Stimulated activated CD8-positive, alpha-beta memory T cell treated with anti-CD3 and anti-CD28 coated beads, Interleukin-7, amount 100 ng/mL, for 48 hours (primary cell): ENCODE data around the gene SFSWAP.

Experiments
- DNase-seq, 2 donors: peaks; one replicate each; pipeline ENCODE4 v3.0.0-alpha.2; 2020; ENCODE audit warnings: low read depth in 1 of 2; ENCODE audit errors: extremely low read depth in 1 of 2

The SFSWAP gene

GRCh38 chr12:131830335-131830913 lies 119.5 kb downstream of the SFSWAP start:
- DNase-seq = no peak

- no peak for DNase-seq
These were observed 120.2 kb downstream of the SFSWAP start for GRCh38 chr12:131830914-131831571.

DNA sequence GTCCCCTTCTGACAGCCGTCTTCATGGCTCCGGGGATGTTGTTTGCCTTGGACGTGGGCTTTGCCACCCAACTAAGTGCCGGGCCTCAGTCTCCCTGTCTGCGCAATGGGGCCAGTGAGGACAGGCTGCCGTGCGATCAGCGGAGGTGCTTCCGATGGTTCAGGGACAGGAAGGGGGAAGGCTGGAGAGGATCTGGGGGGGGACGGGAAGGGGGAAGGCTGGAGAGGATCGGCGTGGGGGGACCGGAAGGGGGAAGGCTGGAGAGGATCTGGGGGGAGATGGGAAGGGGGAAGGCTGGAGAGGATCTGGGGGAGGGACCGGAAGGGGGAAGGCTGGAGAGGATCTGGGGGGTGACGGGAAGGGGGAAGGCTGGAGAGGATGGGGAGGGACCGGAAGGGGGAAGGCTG lies 120.7 kb downstream of the SFSWAP start:
- DNase-seq = no peak

DNA sequence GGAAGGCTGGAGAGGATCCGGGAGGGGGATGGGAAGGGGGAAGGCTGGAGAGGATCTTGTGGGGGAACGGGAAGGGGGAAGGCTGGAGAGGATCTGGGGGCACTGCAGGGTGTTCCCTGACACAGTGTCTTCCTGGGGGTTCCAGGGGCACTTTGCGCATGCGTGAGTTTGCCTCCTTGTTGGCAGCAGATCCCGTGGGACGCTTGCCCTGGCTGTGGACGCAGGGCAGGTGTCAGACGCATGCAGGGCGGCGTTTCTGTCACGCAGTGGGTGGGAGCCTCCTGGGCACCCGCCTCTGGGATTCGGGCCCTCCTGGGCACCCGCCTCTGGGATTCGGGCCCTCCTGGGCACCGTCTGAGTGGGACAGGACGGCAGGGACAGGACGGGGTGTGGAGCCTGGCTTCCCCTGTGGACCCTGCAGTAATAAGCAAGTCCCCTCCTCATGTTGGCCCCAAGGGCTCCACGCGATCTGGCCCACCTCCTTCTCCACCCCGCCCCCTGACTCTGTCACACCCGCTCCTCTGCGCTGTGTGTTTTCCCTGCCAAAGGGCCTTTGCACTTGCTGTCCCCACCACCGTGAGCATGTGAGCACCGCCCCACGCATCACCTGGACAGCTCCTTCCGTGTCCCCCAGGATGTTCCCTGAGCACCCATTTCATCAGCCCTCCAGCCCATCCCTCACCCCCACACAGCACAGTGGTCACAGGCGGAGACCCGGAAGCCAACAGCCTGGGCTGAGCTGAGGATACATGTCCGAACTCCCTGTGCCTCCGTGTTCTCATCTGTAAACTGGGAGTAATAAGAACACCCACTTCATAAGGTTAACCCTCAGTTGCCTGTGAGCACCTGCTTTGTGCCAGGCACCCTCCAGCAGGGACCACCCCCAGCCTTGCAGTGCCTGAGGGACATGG lies 121.7 kb downstream of the SFSWAP start:
- no peak for DNase-seq

- DNase-seq = no peak
These were observed 122.5 kb downstream of the SFSWAP start for GRCh38 chr12:131833288-131833895.

GRCh38 chr12:131833896-131834641 lies 123.2 kb downstream of the SFSWAP start:
- no peak for DNase-seq

DNA sequence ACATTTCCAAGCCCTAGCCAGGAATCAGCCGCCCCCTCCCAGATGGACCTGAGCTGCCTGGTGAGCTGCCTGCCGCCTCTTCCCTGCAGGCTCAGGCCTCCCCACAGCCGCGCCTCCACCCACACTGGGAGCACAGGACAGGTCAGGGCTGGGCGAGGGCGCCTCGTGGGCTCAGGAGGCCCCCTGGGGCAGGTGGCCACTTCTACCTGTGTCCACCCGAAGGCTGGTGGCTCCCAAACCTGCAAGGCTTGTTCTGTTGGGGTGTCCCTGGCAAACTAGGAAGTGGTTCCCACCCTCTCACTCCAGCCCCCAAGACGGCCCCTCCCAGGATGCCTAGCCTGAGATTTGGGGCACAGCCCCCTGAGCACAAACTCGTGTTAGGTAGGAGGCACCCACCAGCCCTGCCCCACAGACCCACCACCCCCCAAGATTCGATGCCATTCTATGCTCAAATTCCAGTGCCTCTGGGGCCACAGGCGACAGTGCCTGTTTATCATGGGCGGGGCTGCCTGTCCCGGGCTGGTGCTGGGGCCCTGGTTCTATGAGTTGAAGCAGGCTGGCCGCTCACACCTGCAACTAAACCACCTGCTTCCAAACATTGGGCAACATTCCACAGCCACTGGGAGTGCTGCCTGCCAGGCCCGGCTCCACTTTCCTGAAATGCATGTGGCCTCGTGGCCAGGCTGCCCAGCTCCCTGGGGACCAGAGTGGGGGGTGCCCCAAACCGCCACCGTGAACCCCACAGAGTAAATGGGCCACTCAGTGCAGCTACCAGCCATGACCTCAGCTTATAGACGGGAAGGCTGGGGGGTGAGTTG lies 124.1 kb downstream of the SFSWAP start:
- no peak for DNase-seq

- DNase-seq = no peak
These were observed 124.8 kb downstream of the SFSWAP start for GRCh38 chr12:131835616-131836171.

GRCh38 chr12:131836193-131836592 lies 125.3 kb downstream of the SFSWAP start:
- DNase-seq = no peak

- no peak for DNase-seq
These were observed 126.0 kb downstream of the SFSWAP start for GRCh38 chr12:131836714-131837397.

DNA sequence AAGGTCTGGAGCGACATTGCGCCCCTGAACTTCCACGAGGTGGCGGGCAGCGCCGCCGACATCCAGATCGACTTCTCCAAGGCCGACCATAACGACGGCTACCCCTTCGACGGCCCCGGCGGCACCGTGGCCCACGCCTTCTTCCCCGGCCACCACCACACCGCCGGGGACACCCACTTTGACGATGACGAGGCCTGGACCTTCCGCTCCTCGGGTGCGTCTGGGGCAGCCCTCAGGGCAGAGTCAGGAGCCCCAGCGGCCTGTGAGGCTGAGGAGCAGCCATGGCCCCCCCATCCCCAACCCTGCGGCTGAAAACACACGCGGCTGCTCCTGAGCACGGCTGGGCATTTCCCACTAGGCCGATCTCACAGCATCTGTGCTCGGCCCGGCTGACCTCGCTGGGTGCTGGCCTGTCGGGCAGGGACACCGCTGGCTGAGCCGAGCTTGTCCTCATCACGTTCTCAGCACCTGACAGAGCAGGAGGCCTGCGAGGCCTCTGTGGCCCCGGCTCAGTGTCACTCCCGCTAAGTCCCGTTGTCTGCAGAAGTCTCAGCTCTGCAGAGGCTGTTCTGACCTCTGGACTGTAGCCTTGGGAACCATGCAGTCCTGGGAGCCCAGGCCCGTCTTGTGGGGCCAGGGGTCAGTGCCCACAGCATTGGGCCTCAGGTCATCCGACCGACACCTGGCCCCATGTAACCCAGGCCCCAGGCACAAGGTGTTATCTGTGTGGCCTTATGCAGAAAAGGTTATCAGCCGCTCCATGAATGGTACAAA lies 129.9 kb downstream of the SFSWAP start:
- no peak for DNase-seq

DNA sequence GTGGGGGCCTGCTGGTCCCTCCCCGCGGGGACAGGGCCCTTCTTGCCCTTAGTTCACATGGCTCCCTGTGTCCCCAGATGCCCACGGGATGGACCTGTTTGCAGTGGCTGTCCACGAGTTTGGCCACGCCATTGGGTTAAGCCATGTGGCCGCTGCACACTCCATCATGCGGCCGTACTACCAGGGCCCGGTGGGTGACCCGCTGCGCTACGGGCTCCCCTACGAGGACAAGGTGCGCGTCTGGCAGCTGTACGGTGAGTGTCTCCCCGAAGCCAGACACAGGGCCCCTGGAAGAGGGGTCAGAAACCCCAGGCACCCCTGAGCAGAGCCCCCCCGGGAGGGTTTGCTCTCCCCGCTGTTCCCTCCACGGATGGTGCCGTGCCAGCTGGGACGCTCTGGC lies 130.7 kb downstream of the SFSWAP start:
- no peak for DNase-seq

DNA sequence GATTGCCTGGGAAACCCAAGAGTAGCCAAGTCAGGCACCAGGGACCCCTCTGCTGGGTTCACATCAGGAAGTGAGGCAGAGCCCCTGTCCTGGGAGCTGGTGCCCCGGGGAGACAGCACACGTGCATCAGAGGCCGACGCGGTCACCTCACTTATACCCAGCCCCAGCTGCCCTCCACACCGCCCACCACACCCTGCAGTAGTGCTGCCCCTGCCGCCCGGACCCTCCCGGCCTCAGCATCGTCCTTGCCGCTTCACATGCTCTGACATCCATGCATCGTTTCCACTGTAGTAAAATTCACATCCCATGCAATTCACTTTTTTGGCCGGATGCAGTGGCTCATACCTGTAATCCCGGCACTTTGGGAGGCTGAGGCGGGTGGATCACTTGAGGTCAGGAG lies 131.3 kb downstream of the SFSWAP start:
- DNase-seq = no peak

DNA sequence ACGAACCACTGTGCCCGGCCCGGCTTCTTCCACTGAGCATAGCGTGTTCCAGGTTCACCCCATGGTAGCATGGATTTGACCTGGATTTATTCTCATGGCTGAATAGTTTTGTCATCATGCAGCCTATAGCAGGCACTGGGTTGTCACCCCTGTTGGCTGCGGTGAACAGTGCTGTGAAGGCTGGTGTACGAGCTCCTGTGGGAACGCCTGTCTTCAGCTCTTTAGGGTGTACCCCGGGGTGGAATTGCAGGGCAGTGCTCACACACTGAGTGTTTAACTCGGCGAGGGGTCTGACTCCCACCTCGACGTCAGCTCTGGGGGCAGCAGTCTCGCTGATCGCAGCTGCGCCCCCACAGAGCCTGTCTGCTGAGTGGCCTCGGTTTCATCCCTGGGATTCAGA lies 132.6 kb downstream of the SFSWAP start:
- DNase-seq = no peak

- DNase-seq = no peak
These were observed 133.2 kb downstream of the SFSWAP start for GRCh38 chr12:131844140-131844539.

GRCh38 chr12:131844656-131845055 lies 133.8 kb downstream of the SFSWAP start:
- no peak for DNase-seq

DNA sequence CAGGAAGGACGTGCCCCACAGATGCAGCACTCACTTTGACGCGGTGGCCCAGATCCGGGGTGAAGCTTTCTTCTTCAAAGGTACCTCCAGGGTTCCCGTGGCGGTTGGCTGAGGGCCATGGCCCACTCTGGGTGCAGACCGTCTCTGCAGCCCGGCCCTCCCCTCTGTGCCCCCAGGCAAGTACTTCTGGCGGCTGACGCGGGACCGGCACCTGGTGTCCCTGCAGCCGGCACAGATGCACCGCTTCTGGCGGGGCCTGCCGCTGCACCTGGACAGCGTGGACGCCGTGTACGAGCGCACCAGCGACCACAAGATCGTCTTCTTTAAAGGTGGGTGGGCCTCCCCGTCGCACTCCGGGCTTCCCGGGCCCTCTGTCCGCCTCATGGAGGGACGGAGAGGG lies 134.2 kb downstream of the SFSWAP start:
- no peak for DNase-seq

DNA sequence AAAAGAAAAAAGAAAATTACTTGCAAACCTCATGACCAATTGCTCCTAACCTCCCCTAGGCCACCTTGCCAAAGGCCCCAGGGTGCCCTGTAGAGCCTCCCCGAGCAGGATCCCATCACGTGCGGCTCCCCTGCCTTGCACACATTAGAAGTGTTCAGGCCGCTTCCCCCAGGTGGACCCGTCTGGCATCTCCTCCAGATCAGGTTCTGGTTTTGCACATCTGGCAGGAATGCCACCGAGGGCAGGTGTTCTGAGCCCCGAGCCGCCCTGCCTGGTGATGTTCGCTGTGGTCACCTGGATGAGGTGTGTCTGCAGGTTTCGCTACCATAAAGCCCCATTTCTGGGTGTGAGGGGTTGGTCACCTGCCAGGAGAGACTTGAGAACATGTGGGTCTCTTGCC lies 136.6 kb downstream of the SFSWAP start:
- DNase-seq = no peak
